BE2C (cell line): ENCODE results near the gene EBF3.

Experiments
- DNase-seq: peaks from one replicate; pipeline ENCODE4 v3.0.0-alpha.2; 2020
- H3K27me3 ChIP-seq: fragments of 250-450 bp; sonication (Bioruptor Pico); 2 replicates; pipeline ENCODE4 v1.5.1; 2020; ENCODE audit warnings: mild to moderate bottlenecking
- H3K36me3 ChIP-seq: fragments of 250-450 bp; sonication (Bioruptor Pico); 2 replicates; pipeline ENCODE4 v1.5.1; 2020; ENCODE audit warnings: mild to moderate bottlenecking
- H3K4me1 ChIP-seq: fragments of 250-450 bp; sonication (Bioruptor Pico); 2 replicates; pipeline ENCODE4 v1.5.1; 2020
- H3K4me3 ChIP-seq: 2 replicates; pipeline ENCODE4 v1.5.1; 2011; ENCODE audit warnings: low read depth, low read length
- H3K9me3 ChIP-seq: fragments of 250-450 bp; sonication (Bioruptor Pico); 2 replicates; pipeline ENCODE4 v1.5.1; 2020
- TF ChIP-seq, protein P1 (sequence below): IDR thresholded peaks from 2 replicates; pipeline ENCODE4 v1.5.1; 2012; ENCODE audit warnings: mild to moderate bottlenecking, low read depth, low read length

Gene EBF3

DNA sequence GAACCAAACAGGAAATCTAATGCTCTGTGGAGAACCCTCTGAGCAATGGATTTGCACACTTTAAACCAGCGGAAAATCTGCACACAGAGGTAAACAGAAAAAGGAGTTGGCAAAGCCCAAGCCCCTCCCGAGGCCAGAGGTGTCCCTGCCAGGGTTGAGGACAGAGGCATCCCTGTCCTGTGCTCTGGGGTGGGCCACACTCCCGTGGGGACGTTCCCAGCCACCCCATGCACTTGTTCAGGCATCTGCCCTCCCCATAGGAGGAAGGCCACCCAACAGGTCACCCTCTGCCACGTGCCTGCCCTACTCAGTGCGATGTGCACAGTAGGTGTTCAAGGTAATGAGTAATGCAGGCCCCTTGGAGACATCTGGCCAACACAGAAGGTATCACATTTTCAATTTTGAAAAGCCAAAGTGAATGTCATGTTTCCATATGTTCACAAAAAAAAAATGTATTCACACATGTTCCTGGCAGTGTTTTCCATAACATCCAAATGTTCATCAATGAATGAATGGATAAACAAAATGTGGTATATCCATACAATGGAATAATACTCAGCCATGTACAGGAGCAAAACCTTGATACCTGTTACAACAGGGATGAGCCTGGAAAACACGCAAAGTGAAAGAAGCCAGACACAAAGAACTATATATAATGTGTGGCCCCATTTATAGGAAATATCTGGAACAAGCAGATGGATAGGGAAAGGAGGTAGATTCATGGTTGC, 108.1 kb downstream of the EBF3 start:
- TF ChIP-seq, protein P1, sequence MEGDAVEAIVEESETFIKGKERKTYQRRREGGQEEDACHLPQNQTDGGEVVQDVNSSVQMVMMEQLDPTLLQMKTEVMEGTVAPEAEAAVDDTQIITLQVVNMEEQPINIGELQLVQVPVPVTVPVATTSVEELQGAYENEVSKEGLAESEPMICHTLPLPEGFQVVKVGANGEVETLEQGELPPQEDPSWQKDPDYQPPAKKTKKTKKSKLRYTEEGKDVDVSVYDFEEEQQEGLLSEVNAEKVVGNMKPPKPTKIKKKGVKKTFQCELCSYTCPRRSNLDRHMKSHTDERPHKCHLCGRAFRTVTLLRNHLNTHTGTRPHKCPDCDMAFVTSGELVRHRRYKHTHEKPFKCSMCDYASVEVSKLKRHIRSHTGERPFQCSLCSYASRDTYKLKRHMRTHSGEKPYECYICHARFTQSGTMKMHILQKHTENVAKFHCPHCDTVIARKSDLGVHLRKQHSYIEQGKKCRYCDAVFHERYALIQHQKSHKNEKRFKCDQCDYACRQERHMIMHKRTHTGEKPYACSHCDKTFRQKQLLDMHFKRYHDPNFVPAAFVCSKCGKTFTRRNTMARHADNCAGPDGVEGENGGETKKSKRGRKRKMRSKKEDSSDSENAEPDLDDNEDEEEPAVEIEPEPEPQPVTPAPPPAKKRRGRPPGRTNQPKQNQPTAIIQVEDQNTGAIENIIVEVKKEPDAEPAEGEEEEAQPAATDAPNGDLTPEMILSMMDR = no peak
- no peaks in the 10 kb centered on the region for H3K9me3 ChIP-seq
- no peaks in the 10 kb centered on the region for H3K4me1 ChIP-seq
- H3K4me3 ChIP-seq = no peak overlapping the region
- DNase-seq = no peak
- no peaks in the 10 kb centered on the region for H3K27me3 ChIP-seq
- peaks cover 22% of the 10 kb centered on the region for H3K36me3 ChIP-seq

DNA sequence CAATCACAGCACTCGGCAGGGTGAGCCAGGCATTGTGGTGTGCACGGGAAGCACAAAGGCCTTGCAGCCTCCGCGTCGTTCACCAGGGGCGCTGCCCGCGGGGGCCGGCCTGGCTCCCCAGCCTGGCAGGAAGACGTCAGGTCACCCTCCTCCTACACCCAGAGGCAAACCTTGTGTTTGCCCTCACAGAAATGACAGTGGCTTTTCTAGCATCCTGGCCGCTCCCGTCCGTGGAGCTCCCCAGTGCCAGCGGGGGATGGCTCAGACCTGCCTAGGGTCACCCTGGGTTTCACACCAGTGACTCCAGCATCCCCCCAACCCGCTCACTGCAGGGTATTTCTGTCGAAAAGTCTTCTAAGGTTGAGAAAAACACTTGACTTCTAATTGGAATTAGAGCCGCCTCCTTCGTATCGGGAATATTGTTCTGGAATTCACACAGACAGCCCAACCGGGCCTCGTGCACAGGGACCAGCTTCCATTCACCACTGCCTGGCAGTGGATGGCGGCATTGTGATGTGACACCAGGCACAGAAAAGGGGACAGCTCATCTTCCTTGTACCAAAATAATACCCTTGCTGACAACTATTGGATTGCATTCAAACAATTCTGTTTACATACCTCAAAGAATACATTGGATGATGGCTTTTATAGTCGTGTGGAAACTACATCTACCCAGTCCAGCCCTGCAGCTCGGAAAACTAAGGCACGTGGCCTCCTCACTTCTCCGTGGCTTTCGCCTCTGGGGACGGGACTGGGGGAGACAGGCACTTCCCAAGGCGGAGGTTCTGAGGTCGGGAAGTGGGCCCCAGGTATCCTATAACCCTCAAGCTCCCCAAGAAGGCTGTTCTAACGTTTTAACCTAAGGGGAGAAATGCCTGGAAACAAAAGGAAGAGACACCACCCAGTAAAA, 109.0 kb downstream of the EBF3 start:
- Histone ChIP-seq H3K36me3 (peaks cover 19% of the 10 kb centered on the region), H3K9me3 (no peaks in the 10 kb centered on the region), H3K4me1 (no peaks in the 10 kb centered on the region), H3K27me3 (no peaks in the 10 kb centered on the region), H3K4me3 (no peak overlapping the region)
- TF ChIP-seq, protein P1 = no peak
- no peak for DNase-seq

DNA sequence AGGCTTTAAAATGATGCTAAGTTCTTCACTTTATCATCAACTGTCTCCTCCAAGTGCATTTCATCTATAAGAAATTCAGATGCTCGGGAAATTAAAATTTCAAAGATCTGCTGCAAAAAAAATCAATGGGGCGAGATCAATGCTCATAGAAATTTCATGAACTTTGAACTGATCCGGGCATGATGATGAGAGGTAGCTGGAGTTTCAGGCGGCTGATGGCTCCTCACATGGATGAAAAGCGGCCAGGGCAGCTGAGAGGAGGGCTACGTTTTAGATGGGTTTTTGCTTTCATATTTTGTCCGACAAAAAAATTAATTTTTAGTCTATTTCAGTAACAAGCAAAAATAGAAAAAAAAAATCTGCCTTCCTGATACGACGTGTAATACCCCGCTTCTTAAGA, 109.9 kb downstream of the EBF3 start:
- no peaks in the 10 kb centered on the region for H3K4me1 ChIP-seq
- no peaks in the 10 kb centered on the region for H3K27me3 ChIP-seq
- no peak for DNase-seq
- TF ChIP-seq, protein P1 = no peak
- peaks cover 14% of the 10 kb centered on the region for H3K36me3 ChIP-seq
- H3K9me3 ChIP-seq = no peaks in the 10 kb centered on the region
- no peak overlapping the region for H3K4me3 ChIP-seq

DNA sequence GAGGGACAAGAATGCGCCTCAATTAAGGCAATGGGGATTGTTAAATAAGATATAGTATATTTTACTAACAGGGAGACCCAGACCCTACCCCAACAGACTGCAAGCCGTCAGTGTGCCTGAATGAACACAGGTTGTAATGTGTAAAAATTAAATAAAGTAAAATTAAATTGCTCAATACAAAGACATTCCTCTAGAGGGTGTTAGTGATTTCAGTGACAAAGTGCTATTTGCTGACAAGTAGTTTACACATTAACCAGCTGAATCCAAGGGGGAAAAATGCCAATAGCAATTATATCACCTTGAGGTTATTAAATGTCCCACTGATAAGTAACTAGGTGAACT, 110.5 kb downstream of the EBF3 start:
- Histone ChIP-seq H3K4me3 (no peak overlapping the region), H3K27me3 (no peaks in the 10 kb centered on the region), H3K36me3 (peaks cover 14% of the 10 kb centered on the region), H3K4me1 (no peaks in the 10 kb centered on the region), H3K9me3 (no peaks in the 10 kb centered on the region)
- TF ChIP-seq, protein P1 = peak; percentile 21; the same call in 1 of the 2 replicates
- DNase-seq = no peak

DNA sequence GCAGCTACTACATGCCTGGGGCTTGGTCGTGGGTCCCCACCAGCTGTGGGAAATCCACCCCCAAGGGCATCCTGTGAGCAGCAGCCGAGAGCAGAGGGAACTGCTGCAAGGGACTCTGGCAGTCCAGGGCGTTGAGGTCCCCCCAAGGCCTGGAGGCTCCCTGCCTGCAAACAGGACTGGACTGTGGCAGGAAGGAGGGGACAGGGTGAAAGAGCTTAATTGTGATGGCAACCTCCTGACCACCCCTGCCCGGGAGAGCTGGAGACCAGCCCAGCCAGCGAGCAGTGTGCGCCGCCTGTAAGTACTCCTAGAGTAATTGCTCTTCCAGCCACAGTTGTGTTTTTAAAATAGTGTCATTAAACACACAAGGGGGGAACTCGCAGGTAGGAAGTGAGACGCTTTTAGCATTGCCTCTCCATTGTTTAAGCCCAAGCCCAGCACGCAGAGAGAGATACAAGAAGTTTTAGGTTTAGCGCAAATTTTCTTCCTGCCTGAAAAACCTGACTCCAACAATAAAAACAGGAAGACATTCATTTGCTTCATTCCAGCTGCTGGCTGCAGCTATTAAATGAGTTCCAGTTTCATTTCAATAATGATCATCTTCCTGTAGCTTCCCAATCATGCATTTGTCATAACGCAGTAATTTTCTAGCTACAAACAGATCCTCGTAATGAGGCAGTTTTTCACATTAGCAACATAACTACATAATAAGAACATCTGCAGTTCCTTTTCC, 111.1 kb downstream of the EBF3 start:
- H3K4me3 ChIP-seq = no peak overlapping the region
- peaks cover 15% of the 10 kb centered on the region for H3K36me3 ChIP-seq
- TF ChIP-seq, protein P1 = no peak
- no peaks in the 10 kb centered on the region for H3K9me3 ChIP-seq
- no peaks in the 10 kb centered on the region for H3K4me1 ChIP-seq
- no peak for DNase-seq
- H3K27me3 ChIP-seq = no peaks in the 10 kb centered on the region
